ENCODE results near the gene IL17RA. TPM values are rescaled to one million over a fixed set of nuclear protein-coding genes. Genes with fewer than 3 reads are reported as not detected.

The IL17RA gene
- total RNA-seq, 1 experiment from 2014 or later = 14.6 TPM

GRCh38 chr22:17114898-17115235 lies 30.1 kb downstream of the IL17RA start:
- DNase-seq (ENCODE audit: low read depth in 1 of 2, low spot score in 2 of 2) = no peak
- Histone ChIP-seq H3K4me3 (no peak overlapping the region), H3K27ac (no peak overlapping the region), H3K36me3 (peaks cover 3% of the 10 kb centered on the region), H3K27me3 (replicated peaks) (peaks cover 2% of the 10 kb centered on the region; the same call in 1 of the 2 replicates), H3K9me3 (replicated peaks) (0 out of 2 replicates have a peak, but pooled peaks cover 2% of the 10 kb centered on the region), H3K4me1 (replicated peaks) (no peaks in the 10 kb centered on the region; the same call in 1 of the 2 replicates)

- Histone ChIP-seq H3K4me3 (no peak overlapping the region), H3K27ac (no peak overlapping the region), H3K4me1 (replicated peaks) (peaks cover 4% of the 10 kb centered on the region), H3K36me3 (no peaks in the 10 kb centered on the region), H3K9me3 (replicated peaks) (0 out of 2 replicates have a peak, but pooled peaks cover 2% of the 10 kb centered on the region), H3K27me3 (replicated peaks) (peaks cover 4% of the 10 kb centered on the region; the same call in 1 of the 2 replicates)
- DNase-seq (ENCODE audit: low read depth in 1 of 2, low spot score in 2 of 2) = no peak
Measured at GRCh38 chr22:17115236-17115635, 30.4 kb downstream of the IL17RA start.

- H3K9me3 ChIP-seq (replicated peaks) = 0 out of 2 replicates have a peak, but pooled peaks cover 2% of the 10 kb centered on the region
- peaks cover 12% of the 10 kb centered on the region for H3K4me1 ChIP-seq (replicated peaks)
- peaks cover 10% of the 10 kb centered on the region for H3K27me3 ChIP-seq (replicated peaks)
- DNase-seq (ENCODE audit: low read depth in 1 of 2, low spot score in 2 of 2) = no peak
- H3K36me3 ChIP-seq = no peaks in the 10 kb centered on the region
- no peak overlapping the region for H3K4me3 ChIP-seq
- H3K27ac ChIP-seq = no peak overlapping the region
Measured at GRCh38 chr22:17115945-17116565, 31.3 kb downstream of the IL17RA start.

- H3K27me3 ChIP-seq (replicated peaks) = peaks cover 15% of the 10 kb centered on the region
- no peak for DNase-seq (ENCODE audit: low read depth in 1 of 2, low spot score in 2 of 2)
- 0 out of 2 replicates have a peak, but pooled peaks cover 2% of the 10 kb centered on the region for H3K9me3 ChIP-seq (replicated peaks)
Measured at GRCh38 chr22:17116572-17117330, 32.0 kb downstream of the IL17RA start.

GRCh38 chr22:17117400-17117799 lies 32.6 kb downstream of the IL17RA start:
- Histone ChIP-seq H3K4me3 (no peak overlapping the region), H3K36me3 (no peaks in the 10 kb centered on the region)
- no peak for DNase-seq (ENCODE audit: low read depth in 1 of 2, low spot score in 2 of 2)

More at GRCh38 chr22:17116572-17117330, 32.0 kb downstream of the IL17RA start:
- no peak overlapping the region for H3K27ac ChIP-seq
- H3K4me1 ChIP-seq (replicated peaks) = peaks cover 15% of the 10 kb centered on the region
- H3K36me3 ChIP-seq = no peaks in the 10 kb centered on the region
- H3K4me3 ChIP-seq = no peak overlapping the region

GRCh38 chr22:17117890-17118289 lies 33.1 kb downstream of the IL17RA start:
- no peaks in the 10 kb centered on the region for H3K36me3 ChIP-seq
- H3K27ac ChIP-seq = no peak overlapping the region
- DNase-seq (ENCODE audit: low read depth in 1 of 2, low spot score in 2 of 2) = no peak
- peaks cover 27% of the 10 kb centered on the region for H3K27me3 ChIP-seq (replicated peaks)
- peaks cover 15% of the 10 kb centered on the region for H3K4me1 ChIP-seq (replicated peaks)
- no peak overlapping the region for H3K4me3 ChIP-seq
- 0 out of 2 replicates have a peak, but pooled peaks cover 2% of the 10 kb centered on the region for H3K9me3 ChIP-seq (replicated peaks)

More at GRCh38 chr22:17117400-17117799, 32.6 kb downstream of the IL17RA start:
- Histone ChIP-seq H3K27me3 (replicated peaks) (peaks cover 22% of the 10 kb centered on the region), H3K27ac (no peak overlapping the region), H3K4me1 (replicated peaks) (peaks cover 15% of the 10 kb centered on the region), H3K9me3 (replicated peaks) (0 out of 2 replicates have a peak, but pooled peaks cover 2% of the 10 kb centered on the region)

GRCh38 chr22:17118342-17118741 lies 33.5 kb downstream of the IL17RA start:
- H3K9me3 ChIP-seq (replicated peaks) = 0 out of 2 replicates have a peak, but pooled peaks cover 2% of the 10 kb centered on the region
- H3K36me3 ChIP-seq = no peaks in the 10 kb centered on the region
- H3K27me3 ChIP-seq (replicated peaks) = peaks cover 28% of the 10 kb centered on the region
- peaks cover 15% of the 10 kb centered on the region for H3K4me1 ChIP-seq (replicated peaks)
- DNase-seq (ENCODE audit: low read depth in 1 of 2, low spot score in 2 of 2) = no peak
- H3K27ac ChIP-seq = no peak overlapping the region
- H3K4me3 ChIP-seq = no peak overlapping the region

GRCh38 chr22:17119481-17120202 lies 34.8 kb downstream of the IL17RA start:
- no peak for DNase-seq (ENCODE audit: low read depth in 1 of 2, low spot score in 2 of 2)
- peaks cover 15% of the 10 kb centered on the region for H3K4me1 ChIP-seq (replicated peaks)
- H3K27me3 ChIP-seq (replicated peaks) = peaks cover 39% of the 10 kb centered on the region
- H3K9me3 ChIP-seq (replicated peaks) = 0 out of 2 replicates have a peak, but pooled peaks cover 2% of the 10 kb centered on the region
- no peak overlapping the region for H3K27ac ChIP-seq
- no peak overlapping the region for H3K4me3 ChIP-seq
- no peaks in the 10 kb centered on the region for H3K36me3 ChIP-seq

- H3K9me3 ChIP-seq (replicated peaks) = 0 out of 2 replicates have a peak, but pooled peaks cover 2% of the 10 kb centered on the region
- DNase-seq (ENCODE audit: low read depth in 1 of 2, low spot score in 2 of 2) = no peak
- H3K4me1 ChIP-seq (replicated peaks) = peaks cover 15% of the 10 kb centered on the region
- 0 out of 2 replicates have a peak overlapping the region, but pooled peaks have one; percentile 35 for H3K4me3 ChIP-seq
- peaks cover 41% of the 10 kb centered on the region for H3K27me3 ChIP-seq (replicated peaks)
- H3K27ac ChIP-seq = no peak overlapping the region
- H3K36me3 ChIP-seq = no peaks in the 10 kb centered on the region
Measured at GRCh38 chr22:17120281-17120680, 35.5 kb downstream of the IL17RA start.

GRCh38 chr22:17120711-17121232 lies 36.0 kb downstream of the IL17RA start:
- H3K27ac ChIP-seq = no peak overlapping the region
- peak overlapping the region; percentile 35 for H3K4me3 ChIP-seq
- peaks cover 15% of the 10 kb centered on the region for H3K4me1 ChIP-seq (replicated peaks)
- no peaks in the 10 kb centered on the region for H3K36me3 ChIP-seq
- 0 out of 2 replicates have a peak, but pooled peaks cover 2% of the 10 kb centered on the region for H3K9me3 ChIP-seq (replicated peaks)
- H3K27me3 ChIP-seq (replicated peaks) = peaks cover 41% of the 10 kb centered on the region
- DNase-seq (ENCODE audit: low read depth in 1 of 2, low spot score in 2 of 2) = no peak

- Histone ChIP-seq H3K36me3 (no peaks in the 10 kb centered on the region), H3K4me3 (peak within 1 kb of the TSS; percentile 35), H3K9me3 (replicated peaks) (0 out of 2 replicates have a peak, but pooled peaks cover 2% of the 10 kb centered on the region), H3K27me3 (replicated peaks) (peaks cover 41% of the 10 kb centered on the region), H3K27ac (no peak within 1 kb of the TSS), H3K4me1 (replicated peaks) (peaks cover 15% of the 10 kb centered on the region)
- DNase-seq (ENCODE audit: low read depth in 1 of 2, low spot score in 2 of 2) = peak; percentile 15 to 55
Measured at GRCh38 chr22:17121233-17122195, 36.7 kb downstream of the IL17RA start, which contains the start of gene TMEM121B. TMEM121B (minus strand) TSS chr22:17121360; CDS start chr22:17121127, 233 bp downstream.

- no peaks in the 10 kb centered on the region for H3K4me1 ChIP-seq (replicated peaks)
- no peaks in the 10 kb centered on the region; the same call in 1 of the 2 replicates for H3K27me3 ChIP-seq (replicated peaks)
- no peaks in the 10 kb centered on the region for H3K36me3 ChIP-seq
- no peak for DNase-seq (ENCODE audit: low read depth in 1 of 2, low spot score in 2 of 2)
- H3K9me3 ChIP-seq (replicated peaks) = no peaks in the 10 kb centered on the region
- H3K27ac ChIP-seq = no peak overlapping the region
- H3K4me3 ChIP-seq = no peak overlapping the region
Measured at GRCh38 chr22:17130199-17130598, 45.4 kb downstream of the IL17RA start.

Measured in SJSA1 (cell line).